DND-41 (cell line): ENCODE results near the gene B3GLCT.

Source experiments
- ATAC-seq: fragments of 200-7000 bp; cut with Tn5 transposase; 3 replicates; pipeline ENCODE4 v1.9.1; 2021; ENCODE audit warnings: low read depth; ENCODE audit not compliant: insufficient read depth
- DNase-seq: peaks from one replicate; pipeline ENCODE4 v3.0.0-alpha.2; 2020
- H2AFZ ChIP-seq: 2 replicates; pipeline ENCODE4 v1.6.0; 2012; ENCODE audit warnings: low read depth, low read length
- H3K27ac ChIP-seq: 2 replicates; pipeline ENCODE4 v1.5.1; 2012; ENCODE audit warnings: low read length, inconsistent platforms
- H3K27me3 ChIP-seq: fragments of 200-600 bp; sonication (generic); 2 replicates; pipeline ENCODE4 v1.6.0; 2012; ENCODE audit warnings: low read length, mild to moderate bottlenecking, inconsistent platforms; ENCODE audit not compliant: insufficient read depth, poor library complexity
- H3K36me3 ChIP-seq: 2 replicates; pipeline ENCODE4 v1.5.1; 2012; ENCODE audit warnings: low read length, inconsistent platforms; ENCODE audit not compliant: insufficient read depth
- H3K4me1 ChIP-seq: 2 replicates; pipeline ENCODE4 v1.5.1; 2012; ENCODE audit warnings: mild to moderate bottlenecking, low read length; ENCODE audit not compliant: insufficient read depth
- H3K4me2 ChIP-seq: 2 replicates; pipeline ENCODE4 v1.6.0; 2012; ENCODE audit warnings: mild to moderate bottlenecking, moderate library complexity, low read length, inconsistent platforms; ENCODE audit not compliant: insufficient read depth
- H3K4me3 ChIP-seq, 2 experiments: fragments of 200-600 bp in 1 of 2; shearing (Covaris generic) in 1 of 2; 2 replicates each; pipeline ENCODE4 v1.5.1; 2012 to 2016; ENCODE audit warnings: inconsistent platforms in 2 of 2, low read length in 2 of 2, mild to moderate bottlenecking in 2 of 2, low read depth in 1 of 2, moderate library complexity in 1 of 2
- H3K79me2 ChIP-seq: 2 replicates; pipeline ENCODE4 v1.6.0; 2012; ENCODE audit warnings: low read length, inconsistent platforms; ENCODE audit not compliant: insufficient read depth
- H3K9ac ChIP-seq: 2 replicates; pipeline ENCODE4 v1.6.0; 2012; ENCODE audit warnings: low read depth, mild to moderate bottlenecking, inconsistent platforms, low read length, moderate library complexity
- H3K9me3 ChIP-seq: 2 replicates; pipeline ENCODE4 v1.5.1; 2012; ENCODE audit warnings: low read length, moderate library complexity, mild to moderate bottlenecking, inconsistent platforms; ENCODE audit not compliant: insufficient read depth, severe bottlenecking
- H4K20me1 ChIP-seq: 2 replicates; pipeline ENCODE4 v1.6.0; 2012; ENCODE audit warnings: low read length; ENCODE audit not compliant: insufficient read depth
- EZH2 ChIP-seq: IDR thresholded peaks from 3 replicates; pipeline ENCODE4 v1.6.1; 2012; ENCODE audit warnings: borderline replicate concordance, low read depth, mild to moderate bottlenecking, moderate library complexity, low read length, inconsistent platforms; ENCODE audit not compliant: severe bottlenecking
- TF ChIP-seq, protein P1 (sequence below): IDR thresholded peaks from 2 replicates; pipeline ENCODE4 v1.5.1; 2012; ENCODE audit warnings: borderline replicate concordance, low read length, moderate library complexity, mild to moderate bottlenecking; ENCODE audit not compliant: poor library complexity, severe bottlenecking; ENCODE audit errors: extremely low read depth

B3GLCT gene

DNA sequence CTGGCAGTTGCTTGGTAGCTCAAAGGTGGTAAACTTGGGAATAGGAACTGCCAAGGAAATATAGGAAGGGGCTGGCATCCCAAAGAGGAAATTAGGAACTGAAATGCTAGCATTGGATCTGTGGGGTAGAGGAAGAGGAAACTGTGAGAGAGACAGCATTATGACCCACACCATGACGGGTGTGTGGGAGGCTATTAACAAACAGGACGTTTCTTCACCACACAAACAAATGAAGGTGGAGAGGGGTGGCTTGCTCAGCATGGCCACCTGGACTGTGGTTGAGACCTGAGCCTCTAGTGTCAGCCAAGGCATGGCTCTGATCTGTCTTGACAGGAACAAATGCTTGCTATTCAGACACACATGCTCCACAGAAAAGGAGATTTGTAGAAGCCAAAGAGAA, 178.2 kb downstream of the B3GLCT start:
- no peaks in the 10 kb centered on the region for H3K4me1 ChIP-seq
- no peak for DNase-seq
- no peaks in the 10 kb centered on the region for H3K79me2 ChIP-seq
- H2AFZ ChIP-seq = no peak overlapping the region
- peaks cover 13% of the 10 kb centered on the region for H3K27me3 ChIP-seq
- no peak overlapping the region for H3K4me2 ChIP-seq
- no peak overlapping the region for H3K27ac ChIP-seq
- no peak overlapping the region for H3K9ac ChIP-seq
- no peak overlapping the region for H3K4me3 ChIP-seq
- H3K9me3 ChIP-seq = no peaks in the 10 kb centered on the region
- no peak for ATAC-seq
- no peaks in the 10 kb centered on the region for H3K36me3 ChIP-seq
- TF ChIP-seq EZH2 = no peak
- TF ChIP-seq, protein P1, sequence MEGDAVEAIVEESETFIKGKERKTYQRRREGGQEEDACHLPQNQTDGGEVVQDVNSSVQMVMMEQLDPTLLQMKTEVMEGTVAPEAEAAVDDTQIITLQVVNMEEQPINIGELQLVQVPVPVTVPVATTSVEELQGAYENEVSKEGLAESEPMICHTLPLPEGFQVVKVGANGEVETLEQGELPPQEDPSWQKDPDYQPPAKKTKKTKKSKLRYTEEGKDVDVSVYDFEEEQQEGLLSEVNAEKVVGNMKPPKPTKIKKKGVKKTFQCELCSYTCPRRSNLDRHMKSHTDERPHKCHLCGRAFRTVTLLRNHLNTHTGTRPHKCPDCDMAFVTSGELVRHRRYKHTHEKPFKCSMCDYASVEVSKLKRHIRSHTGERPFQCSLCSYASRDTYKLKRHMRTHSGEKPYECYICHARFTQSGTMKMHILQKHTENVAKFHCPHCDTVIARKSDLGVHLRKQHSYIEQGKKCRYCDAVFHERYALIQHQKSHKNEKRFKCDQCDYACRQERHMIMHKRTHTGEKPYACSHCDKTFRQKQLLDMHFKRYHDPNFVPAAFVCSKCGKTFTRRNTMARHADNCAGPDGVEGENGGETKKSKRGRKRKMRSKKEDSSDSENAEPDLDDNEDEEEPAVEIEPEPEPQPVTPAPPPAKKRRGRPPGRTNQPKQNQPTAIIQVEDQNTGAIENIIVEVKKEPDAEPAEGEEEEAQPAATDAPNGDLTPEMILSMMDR = no peak
- H4K20me1 ChIP-seq = no peaks in the 10 kb centered on the region

DNA sequence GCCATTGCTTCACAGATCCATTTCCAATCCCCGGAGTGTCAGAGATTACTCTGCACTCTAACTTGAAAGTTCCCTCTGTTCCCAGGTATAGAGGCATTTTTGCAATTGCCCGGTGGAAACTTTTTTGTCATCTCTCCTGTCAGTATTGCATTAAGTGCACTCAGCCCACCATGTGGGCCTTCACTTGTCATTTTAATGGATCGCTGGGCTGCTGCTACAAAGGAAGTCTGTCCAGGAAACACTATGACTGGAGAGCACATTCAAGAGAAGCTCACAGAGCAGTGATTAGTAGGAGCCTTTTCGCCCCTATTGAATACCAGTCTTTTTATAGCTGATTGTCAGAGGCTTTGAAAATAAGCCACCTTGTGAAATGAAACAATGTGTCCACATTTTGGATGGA, 180.9 kb downstream of the B3GLCT start:
- Histone ChIP-seq H3K4me1 (no peaks in the 10 kb centered on the region), H3K4me3 (no peak overlapping the region), H3K9ac (no peak overlapping the region), H3K79me2 (no peaks in the 10 kb centered on the region), H3K36me3 (no peaks in the 10 kb centered on the region), H3K4me2 (no peak overlapping the region), H4K20me1 (no peaks in the 10 kb centered on the region), H2AFZ (no peak overlapping the region), H3K27ac (no peak overlapping the region), H3K9me3 (no peaks in the 10 kb centered on the region), H3K27me3 (no peaks in the 10 kb centered on the region)
- no peak for TF ChIP-seq EZH2
- TF ChIP-seq, protein P1 = no peak
- no peak for ATAC-seq
- no peak for DNase-seq
